ENCODE data around the gene ASB2.

Gene ASB2, protein sequence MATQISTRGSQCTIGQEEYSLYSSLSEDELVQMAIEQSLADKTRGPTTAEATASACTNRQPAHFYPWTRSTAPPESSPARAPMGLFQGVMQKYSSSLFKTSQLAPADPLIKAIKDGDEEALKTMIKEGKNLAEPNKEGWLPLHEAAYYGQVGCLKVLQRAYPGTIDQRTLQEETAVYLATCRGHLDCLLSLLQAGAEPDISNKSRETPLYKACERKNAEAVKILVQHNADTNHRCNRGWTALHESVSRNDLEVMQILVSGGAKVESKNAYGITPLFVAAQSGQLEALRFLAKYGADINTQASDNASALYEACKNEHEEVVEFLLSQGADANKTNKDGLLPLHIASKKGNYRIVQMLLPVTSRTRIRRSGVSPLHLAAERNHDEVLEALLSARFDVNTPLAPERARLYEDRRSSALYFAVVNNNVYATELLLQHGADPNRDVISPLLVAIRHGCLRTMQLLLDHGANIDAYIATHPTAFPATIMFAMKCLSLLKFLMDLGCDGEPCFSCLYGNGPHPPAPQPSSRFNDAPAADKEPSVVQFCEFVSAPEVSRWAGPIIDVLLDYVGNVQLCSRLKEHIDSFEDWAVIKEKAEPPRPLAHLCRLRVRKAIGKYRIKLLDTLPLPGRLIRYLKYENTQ

DNA sequence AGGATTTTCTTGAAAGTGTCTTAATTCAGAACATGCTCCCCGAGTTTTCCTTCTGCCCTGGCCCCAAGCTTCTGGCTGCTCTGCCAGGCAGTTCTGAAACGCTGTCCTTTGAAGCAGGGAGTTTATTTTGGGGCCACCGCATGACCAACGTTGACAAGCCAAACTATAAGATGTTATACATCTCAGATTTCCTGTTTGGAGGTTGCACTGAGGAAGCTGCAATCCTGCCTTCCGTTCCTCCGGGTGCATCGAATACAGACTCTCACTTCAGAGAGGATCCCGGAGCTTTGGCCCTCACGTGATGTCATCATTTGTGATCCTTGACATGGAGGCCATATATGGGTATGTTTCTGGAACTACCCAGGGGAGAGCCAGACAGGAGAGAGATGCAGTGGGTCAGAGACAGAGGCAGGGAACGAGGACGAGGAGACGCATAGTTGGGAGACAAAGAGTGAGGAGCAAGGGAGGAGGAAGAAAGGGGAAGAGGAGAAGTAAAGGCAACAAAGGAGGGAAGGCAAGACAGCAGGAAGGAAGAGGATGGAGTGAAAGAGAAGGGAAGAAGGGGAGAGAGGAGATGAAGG lies at the start of gene ASB2:
Gene ASB2, minus strand, starts transcription at position 94 of the 581 bp plus-strand sequence. CDS start 12,031 bp downstream, outside the sequence.
- DNase-seq: no peak

DNA sequence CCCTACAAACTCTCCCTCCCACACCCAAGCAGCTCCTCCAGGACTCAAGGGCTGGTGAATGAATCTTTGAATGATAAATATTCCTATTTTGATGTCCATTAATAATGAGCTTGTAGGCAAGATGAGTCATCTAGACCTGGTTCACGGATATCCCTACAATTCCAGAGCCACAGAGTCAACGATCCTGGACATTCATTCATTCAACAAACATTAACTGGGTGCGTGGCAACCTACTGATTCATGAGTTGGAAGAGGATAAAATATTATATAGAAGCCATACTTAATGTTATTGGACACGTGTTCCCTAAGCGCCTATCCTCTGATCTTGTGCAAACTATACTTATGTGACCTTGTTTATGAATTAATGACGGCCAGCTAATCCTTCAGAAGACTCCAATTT lies 49.4 kb upstream of the ASB2 start:
- no peak for DNase-seq

DNA sequence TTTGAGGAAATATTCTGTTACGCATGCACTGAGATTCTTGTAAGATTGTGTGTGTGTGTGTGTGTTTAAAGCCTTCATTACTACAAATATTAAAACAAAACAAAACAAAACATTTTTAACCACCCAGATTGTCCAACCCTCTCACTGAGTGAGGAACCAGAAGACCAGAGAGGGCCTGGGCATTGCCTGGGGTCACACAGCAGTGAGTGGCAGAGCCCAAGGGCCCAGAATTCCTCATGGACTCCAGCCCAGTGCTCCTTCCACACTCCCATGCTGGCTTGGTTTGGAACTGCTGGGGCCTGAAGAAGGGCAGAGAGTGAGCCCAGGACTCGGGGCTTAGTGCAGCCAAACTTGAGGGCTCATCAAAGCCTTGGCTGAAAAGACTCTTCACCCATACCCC lies 48.2 kb upstream of the ASB2 start:
- no peak for DNase-seq

DNA sequence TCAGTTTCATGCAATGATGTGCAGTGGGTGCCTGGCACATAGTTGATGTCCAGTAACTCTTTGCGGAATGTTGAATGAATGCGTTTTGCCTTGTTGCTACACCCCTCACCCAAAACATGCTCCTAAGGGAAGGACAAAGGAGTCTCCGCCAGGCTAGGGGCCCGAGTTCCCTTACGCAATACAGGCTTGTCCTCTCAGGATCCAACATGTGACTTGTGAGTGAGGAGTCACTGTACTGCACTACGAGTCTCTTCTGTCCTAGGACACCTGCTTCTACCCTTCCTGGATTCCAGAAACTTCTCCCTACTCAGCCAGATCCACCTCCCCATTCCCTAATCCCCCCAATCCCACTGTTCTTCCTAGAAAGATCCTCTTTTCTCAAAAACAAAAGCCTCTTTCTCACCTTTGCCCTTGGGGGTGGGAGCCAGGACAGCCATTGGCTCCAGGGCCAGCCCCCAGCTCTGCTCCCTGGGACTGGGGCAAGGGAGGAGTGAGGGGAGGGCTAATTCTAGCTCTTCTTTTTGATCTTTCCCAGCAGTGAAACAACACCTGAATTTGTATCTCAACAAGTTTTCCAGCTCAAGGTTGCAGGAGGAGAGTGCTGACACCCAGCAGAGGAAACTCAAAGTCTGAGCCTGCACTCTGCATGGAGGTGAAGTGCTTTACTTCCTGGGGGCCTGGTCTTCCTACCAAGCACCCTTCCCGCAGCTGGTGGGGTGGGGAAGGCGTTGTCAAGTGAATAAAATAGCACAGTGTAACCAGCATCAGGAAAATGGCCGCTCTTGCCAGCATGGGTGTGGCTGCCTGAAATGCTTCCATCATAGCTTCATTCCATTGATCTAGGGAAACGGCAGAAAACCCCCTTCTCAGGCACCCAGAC lies 46.4 kb upstream of the ASB2 start:
- DNase-seq: no peak

DNA sequence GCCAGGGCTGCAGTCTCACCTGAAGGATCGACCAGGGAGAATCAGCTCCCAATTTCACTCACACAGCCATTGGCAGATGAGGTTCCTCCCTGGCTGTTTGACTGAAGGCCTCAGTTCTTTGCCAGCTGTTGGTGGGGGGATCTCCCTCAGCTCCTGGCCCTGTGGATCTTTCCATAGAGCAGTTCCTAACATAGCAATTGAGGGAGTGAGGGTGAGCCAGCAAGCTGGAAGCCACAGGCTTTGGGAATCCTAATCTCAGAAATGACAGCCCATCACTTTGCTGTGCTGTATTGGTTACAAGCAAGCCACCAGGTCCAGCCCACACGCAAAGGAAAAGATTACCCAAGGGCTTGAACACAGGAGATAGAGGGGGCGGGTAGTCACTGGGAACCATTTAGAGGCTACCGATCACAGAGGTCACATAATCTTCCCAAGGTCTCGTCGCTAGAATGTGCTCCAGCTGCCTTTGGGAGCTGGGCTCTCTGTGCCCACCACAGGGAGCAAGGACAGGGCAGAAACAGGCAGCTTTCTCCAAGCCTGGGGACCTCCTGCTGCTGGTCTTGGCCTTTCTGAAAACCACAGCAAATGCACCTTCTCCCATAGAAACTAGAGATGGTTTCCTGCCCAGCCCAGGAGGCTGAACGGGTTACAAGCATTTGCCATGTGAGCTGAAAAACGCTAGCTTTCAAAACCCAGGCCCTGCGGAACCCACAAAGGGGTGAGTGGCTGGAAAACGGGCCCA lies 45.2 kb upstream of the ASB2 start:
- DNase-seq: no peak

DNA sequence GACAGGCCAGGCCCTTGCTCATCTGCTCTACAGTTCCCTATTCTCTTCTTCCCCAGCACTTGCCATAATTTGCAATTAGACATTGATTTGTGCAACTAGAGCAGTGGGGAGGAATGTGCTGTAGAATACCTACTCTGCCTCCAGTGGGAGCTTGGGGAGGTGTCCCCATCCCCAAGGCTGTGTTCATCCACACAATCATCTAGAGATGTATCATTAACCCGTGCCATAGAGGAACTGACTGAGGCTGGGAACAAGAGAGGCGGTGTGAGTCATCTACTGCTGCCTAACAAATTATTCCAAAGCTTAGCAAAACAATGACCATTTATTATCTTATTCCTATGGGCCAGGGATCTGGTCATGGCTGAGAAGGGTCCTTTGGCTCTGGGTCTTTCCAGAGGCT lies 44.6 kb upstream of the ASB2 start:
- no peak for DNase-seq

DNA sequence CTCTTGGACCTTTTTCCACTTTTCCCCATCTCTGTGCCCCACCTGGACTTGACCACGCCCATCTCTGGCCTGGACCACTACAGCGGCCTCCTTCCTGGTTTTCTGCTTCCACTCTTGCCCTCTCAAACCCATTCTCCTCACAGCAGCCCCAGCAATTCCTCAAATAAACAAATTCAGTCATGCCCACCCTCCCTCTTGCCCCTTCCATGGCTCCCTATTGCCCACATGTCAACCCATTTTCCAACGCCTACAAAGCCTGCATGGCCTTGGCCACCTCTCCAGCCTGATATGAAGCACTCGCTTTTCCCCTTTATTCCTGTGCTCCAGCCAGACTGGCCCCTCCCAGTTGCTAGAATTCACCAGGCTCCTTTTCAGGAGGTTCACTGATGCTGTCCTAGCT lies 43.9 kb upstream of the ASB2 start:
- DNase-seq: no peak

DNA sequence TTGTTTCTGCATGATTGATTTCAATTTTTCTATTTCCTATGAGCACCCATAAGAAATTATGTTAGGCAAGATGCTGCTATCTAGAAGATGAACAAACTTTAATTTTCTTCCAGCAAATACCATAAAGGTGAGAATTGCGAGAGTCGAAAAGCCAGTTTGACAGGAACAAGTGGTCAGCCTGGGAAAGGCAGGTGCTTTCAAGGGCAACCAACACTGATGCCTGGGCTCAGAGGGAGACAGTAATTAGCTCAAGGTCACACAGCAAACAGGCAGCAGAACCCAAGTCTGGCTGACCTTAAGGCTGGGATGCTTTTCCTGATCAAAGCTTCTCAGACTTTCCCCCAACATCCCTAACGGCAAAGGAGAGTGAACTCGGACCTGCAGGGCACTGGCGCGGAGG lies 43.0 kb upstream of the ASB2 start:
- DNase-seq: no peak

DNA sequence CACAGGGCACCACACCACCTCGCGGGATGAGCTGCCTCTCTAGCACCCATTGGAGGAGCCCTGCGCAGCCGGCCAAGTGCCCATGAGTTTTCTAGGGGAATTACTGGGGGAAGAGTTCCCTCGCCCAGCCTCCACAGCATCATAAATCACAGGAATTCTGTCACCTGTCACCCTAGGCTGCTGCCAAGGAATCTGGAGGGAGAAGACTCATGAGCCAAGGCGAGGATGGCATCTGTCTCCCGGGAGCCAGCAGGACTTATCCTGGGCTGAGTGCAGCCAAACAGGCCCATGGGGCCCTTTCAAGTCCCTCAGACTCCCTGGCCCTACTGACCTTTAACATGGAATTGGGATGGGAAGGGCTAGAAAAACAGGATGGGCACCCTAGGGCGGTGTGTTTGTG lies 41.9 kb upstream of the ASB2 start:
- no peak for DNase-seq

DNA sequence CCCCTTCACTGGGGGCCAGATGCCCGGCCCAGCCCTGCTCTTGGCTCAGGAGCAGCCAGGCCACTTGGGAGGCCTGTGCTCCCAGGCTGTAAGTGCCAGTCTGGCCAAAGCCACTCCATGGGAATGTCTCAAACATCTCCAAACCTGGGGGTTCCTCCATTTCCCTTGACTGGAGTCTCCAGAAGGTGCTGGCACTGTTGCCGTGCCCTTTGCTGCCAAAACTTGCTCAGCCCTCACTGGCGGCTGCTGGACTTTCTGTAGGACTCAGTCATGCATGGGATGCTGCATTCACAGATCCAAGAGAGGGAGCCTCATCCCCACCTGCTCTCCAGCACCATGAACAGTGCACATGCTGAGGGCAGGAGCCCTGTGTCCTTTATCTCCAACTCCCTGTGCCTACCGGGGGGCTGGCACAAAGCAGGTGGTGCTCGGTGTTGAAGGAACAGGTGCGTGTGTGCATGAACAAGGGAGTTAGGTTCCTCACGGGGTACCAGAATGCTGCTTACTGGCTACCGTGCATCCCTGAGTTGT lies 40.1 kb upstream of the ASB2 start:
- no peak for DNase-seq

DNA sequence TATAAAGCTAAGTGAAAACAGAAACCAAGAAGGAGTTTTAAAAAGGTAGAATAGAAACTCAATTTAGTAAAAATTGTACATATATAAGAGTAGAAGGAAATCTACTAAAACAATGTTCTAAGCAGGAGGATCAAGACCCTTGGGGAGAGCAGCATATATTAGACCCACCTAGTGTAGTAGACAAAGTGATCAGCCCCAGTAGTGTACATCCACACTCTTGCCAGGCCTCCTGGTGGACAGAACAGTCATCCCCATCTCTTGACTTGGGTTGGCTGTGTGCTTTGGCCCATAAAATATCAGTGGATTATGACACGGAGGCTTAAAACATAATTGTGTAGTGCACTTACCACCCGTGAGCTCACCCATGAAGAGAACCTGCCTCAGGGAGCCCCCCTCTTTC lies 38.9 kb upstream of the ASB2 start:
- DNase-seq: no peak

DNA sequence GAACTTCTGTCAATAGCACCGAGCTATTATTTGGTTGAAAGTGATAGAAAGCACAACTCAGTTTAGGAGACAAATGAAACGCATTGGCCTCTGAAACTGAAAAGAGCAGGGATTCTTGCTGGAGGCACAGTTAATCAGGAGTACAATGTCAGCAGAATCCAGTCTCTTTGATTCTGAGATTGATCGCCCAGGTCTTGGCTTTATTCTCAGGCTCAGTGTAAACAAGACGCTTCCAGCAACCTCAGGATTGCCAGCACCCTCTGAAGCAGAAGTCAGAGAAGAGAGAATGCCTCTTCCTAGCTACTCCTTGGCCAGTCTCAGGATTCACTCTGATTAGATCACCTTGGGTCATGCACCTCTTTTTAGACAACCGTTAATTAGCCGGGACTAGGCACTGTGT lies 38.0 kb upstream of the ASB2 start:
- DNase-seq: no peak

DNA sequence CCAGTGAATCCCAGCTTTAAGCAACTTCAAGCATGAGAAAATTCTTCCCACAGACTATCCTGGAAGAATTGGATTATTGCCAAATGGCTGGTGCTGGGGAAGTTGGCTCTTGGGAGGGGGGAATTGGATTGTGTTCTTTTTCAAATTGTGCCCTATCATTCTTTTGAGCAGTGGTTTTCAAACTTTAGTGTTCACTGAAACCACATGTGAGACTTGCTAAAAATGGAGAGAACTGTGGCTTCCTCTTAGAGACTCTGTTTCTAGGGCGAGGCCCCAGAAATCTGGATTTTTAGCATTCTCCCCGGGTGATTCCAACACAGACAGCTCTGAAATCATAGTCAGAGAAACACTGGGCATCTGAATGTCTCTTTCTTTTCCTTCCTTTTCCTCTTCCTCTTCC lies 35.4 kb upstream of the ASB2 start:
- no peak for DNase-seq

DNA sequence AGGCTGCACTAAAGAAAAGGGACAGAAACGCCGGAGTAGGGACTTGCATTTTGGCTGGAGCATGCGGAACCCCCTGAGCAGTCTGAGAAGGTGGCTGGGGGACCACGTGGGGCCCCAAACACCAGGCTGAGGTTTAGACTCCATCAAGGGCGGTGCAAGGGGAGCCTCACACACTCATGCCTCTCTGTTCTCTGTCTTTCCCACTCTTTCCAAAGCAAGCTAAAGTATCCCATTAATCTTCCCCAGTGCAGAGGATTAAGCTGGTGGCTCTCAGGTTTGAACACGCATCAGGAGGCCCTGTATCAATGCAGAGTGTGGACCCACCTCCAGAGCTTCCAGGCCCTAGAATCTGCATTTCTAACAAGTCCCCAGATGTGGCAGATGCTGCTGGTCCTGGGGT lies 34.3 kb upstream of the ASB2 start:
- no peak for DNase-seq

DNA sequence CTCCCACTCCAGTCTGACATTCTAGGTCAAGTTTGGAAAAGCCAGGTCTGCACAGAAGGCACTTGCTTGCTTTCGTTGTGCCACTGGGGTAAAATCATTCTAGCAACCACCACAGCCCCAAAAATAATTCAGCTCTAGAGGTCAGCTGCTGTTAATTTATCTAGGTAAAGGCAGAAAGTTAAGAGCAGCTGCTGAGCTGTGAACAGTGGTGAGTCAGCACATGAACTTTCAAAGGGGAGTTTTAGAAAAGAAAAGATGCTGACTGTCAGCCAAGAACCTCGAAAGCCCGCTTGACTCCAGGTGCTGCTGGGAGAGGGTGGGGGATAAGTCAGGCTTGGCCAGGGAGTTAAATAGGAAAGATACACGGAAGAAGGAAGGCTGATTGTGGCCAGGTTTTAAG lies 33.4 kb upstream of the ASB2 start:
- no peak for DNase-seq

DNA sequence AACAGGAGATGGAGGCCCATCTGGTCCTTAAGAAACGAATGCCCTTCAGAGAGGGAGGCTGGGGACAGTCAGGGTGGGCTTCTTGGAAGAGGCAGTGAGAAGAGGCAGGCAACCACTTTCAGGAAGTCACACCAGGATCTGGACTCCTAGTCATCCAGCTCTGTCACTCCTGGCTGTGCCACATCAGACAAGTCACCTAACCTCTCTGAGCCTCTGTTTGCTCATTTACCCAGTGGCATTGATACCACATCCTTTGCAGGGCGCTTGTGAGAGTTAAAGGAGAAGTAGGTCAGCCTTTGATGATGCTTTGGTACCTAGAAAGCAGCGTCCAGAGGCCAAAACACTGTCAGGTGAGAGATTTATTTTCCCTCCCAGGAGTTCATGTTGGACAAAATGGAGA lies 31.9 kb upstream of the ASB2 start:
- DNase-seq: no peak

DNA sequence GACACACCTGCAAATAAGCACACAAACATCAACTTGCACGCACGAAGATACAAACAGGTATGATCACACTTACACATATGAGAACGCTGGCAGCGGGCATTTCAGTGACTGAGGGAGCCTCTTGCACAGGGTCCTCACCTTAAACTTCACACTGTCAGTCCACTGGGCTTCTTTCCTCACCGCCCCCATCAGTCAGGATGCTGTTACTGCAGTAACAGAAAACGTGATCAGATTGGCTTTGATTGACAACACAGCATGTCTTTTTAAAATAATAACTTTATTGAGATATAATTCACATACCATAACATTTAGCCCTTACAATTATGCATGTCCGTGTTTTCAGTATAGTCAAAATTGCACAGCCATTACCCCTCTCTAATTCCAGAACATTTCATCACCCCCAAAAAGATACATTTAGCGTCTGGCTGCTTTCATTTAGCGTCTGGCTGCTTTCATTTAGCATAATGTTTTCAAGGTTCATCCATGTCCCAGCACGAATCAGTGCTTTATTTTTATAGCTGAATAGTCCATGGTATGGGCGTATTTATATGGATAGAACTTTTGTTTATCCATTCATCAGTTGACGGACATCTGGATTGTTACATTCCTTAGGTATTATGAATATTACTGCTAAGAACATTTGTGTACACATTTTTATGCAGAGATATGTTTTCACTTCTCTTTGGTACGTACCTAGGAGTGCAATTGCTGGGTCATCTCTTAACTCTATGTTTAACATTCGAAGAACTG lies 29.1 kb upstream of the ASB2 start:
- DNase-seq: no peak

DNA sequence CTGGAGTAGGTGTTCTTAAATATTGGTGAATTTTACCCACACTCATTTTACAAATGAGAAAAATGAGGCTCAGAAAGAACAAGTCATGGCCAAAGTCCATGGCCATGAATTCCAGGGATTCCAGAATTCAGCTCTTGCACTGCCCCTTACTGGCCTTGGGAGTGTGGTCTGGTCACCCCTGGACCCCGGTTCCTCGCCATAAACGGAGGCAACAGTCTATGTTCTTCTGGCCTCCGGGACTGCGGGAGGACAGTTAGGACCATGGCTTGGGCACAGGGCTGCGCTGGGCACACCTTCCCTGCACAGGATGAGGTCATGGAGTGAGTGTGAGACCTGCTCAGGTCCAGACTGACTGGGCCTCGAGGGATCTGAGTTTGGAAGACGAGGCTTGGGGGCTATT lies 27.6 kb upstream of the ASB2 start:
- DNase-seq: no peak

DNA sequence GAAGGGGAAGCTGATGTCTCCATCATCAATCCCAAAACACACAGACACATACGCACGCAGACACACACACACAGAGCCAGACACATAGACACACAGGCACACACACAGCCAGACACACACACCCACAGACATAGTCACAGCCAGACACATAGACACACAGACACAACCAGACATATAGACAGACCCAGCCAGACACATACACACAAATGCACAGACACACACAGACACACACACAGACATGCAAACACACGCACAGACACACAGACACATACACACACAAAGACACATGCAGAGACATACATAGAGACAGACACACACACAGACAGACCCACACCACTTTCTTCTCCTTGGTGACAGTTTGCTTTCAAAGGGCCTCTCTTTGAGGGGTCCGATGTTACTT lies 27.0 kb upstream of the ASB2 start:
- no peak for DNase-seq

DNA sequence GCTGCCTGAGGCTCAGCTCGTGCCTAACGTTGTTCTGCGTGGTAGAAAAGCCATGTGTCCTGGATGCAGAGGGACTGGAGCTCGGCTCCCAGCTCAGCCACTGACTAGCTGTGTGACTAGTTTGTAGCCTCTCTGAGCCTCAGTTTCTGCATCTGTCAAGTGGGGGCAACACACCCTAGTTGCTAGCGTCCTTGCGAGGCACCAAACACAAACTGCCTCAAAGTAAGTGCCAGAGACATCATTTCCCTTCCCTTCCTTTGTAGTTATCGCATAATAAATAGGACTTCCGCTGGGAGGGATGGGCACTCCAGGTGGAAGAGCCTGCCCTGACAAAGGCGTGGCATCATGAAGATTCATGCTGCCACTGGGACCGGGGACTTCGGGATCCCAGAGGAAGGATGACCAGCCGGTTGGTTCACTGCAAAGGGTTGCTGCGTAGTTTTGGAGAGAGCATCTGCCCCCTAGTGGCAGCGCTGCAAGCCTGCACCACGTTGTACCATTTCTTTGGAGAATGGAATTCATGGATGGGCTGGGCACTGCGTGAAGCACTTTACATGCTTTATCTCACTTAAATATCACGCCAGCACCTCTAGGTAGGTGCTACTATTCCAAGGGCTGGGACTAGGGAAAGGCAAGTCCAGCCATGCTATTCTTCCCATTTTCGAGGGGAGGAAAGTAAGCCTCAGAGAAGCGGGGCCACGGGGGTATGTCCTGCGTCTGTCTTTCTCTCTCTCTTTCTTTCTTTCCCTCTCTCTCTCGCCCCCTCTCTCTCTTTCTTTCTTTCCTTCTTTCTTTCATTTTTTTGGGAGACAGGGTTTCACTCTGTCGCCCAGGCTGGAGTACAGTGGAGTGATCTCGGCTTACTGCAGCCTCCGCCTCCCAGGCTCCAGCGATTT lies 25.4 kb upstream of the ASB2 start:
- DNase-seq: peak; percentile 41

DNA sequence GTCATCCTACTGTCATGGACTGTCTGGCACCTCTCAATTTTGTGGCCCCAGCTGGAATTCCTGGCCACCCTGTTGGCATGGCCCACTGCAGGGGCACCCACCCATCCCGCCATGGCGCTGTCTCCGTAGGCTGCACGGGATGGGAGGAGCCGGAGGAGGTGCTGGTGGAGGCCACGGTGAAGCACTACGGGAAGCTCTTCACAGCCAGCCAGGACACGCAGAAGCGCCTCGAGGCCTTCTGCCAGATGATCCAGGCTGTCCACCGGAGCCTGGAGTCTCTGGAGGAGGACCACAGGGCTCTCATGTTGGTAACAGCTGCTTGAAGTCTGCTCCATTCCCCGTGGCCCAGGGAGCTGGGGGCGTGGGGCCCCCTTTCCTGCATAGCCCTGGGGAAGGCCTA lies 24.6 kb upstream of the ASB2 start:
- DNase-seq: no peak

Measured in activated CD4-positive, alpha-beta T cell treated with anti-CD3 and anti-CD28 coated beads for 1 hour (primary cell).